LNCaP clone FGC (cell line): ENCODE measurements around the gene CLDN16.
A peak's percentile ranks its signal among the peaks of the same experiment; 100 is the strongest.

Experiments used
- DNase-seq: peaks from one replicate; pipeline ENCODE4 v3.0.0-alpha.2; 2011; ENCODE audit warnings: low read depth
- H3K4me3 ChIP-seq: 2 replicates; pipeline ENCODE4 v1.5.1; 2011; ENCODE audit warnings: mild to moderate bottlenecking, low read depth, low read length, control low read depth
- TF ChIP-seq, protein P1 (sequence below): IDR thresholded peaks from 2 replicates; pipeline ENCODE4 v1.5.1; 2012; ENCODE audit warnings: mild to moderate bottlenecking; ENCODE audit not compliant: control insufficient read depth, insufficient read depth; ENCODE audit errors: extremely low read depth

CLDN16 gene

DNA sequence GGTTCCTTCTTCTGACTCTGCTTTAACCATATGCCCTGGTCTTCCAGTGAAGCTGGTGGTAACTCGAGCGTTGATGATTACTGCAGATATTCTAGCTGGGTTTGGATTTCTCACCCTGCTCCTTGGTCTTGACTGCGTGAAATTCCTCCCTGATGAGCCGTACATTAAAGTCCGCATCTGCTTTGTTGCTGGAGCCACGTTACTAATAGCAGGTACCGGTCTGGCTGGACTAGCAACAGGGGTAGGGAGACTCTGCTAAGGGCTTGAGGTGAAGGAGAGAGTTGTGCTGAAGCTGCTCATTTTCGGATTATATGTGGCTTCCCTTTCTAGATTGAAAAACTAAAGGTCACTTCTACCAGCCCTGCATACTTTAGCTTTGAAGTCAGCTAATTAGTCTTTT, 16.8 kb downstream of the CLDN16 start:
- H3K4me3 ChIP-seq: no peak overlapping the region
- TF ChIP-seq, protein P1, sequence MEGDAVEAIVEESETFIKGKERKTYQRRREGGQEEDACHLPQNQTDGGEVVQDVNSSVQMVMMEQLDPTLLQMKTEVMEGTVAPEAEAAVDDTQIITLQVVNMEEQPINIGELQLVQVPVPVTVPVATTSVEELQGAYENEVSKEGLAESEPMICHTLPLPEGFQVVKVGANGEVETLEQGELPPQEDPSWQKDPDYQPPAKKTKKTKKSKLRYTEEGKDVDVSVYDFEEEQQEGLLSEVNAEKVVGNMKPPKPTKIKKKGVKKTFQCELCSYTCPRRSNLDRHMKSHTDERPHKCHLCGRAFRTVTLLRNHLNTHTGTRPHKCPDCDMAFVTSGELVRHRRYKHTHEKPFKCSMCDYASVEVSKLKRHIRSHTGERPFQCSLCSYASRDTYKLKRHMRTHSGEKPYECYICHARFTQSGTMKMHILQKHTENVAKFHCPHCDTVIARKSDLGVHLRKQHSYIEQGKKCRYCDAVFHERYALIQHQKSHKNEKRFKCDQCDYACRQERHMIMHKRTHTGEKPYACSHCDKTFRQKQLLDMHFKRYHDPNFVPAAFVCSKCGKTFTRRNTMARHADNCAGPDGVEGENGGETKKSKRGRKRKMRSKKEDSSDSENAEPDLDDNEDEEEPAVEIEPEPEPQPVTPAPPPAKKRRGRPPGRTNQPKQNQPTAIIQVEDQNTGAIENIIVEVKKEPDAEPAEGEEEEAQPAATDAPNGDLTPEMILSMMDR: no peak
- DNase-seq: no peak

DNA sequence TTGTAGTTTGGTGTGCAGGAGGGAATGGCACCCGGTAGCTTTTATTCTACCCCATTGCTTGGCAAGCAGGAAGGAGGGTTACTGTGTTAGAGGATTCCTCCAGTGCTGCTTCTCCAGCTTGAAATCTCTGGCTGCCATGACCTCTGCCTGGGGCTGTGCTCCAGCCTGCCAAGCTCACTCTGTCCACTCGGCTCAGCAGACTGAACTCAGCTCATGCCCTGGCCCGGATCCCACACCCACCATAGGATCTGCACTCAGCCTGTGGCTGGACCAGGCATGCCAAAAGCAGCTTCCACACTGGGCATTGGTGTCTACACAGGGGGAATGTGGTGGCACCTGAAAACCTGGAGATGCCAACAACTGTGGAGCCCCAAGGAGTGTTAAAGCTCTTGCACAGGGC, 26.3 kb downstream of the CLDN16 start:
- TF ChIP-seq, protein P1: no peak
- H3K4me3 ChIP-seq: no peak overlapping the region
- DNase-seq: no peak

DNA sequence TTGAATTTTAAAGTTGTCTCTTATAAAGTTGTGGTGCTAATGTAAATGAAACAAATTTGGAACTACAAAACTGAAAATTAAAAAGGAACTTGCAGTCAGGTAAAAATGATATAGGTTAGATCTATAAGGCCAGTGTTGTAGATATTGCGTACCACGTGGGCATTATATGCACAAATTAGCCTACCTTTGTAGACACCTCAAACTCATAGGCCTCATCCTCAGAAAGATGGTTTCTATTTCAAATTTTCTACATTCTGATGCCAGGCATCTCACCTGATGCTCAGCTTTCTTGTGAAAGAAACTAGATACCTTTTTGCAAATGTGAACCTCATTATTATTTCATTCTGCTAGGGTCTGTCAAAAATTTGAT, 36.1 kb downstream of the CLDN16 start:
- H3K4me3 ChIP-seq: no peak overlapping the region
- TF ChIP-seq, protein P1: no peak
- no peak for DNase-seq

DNA sequence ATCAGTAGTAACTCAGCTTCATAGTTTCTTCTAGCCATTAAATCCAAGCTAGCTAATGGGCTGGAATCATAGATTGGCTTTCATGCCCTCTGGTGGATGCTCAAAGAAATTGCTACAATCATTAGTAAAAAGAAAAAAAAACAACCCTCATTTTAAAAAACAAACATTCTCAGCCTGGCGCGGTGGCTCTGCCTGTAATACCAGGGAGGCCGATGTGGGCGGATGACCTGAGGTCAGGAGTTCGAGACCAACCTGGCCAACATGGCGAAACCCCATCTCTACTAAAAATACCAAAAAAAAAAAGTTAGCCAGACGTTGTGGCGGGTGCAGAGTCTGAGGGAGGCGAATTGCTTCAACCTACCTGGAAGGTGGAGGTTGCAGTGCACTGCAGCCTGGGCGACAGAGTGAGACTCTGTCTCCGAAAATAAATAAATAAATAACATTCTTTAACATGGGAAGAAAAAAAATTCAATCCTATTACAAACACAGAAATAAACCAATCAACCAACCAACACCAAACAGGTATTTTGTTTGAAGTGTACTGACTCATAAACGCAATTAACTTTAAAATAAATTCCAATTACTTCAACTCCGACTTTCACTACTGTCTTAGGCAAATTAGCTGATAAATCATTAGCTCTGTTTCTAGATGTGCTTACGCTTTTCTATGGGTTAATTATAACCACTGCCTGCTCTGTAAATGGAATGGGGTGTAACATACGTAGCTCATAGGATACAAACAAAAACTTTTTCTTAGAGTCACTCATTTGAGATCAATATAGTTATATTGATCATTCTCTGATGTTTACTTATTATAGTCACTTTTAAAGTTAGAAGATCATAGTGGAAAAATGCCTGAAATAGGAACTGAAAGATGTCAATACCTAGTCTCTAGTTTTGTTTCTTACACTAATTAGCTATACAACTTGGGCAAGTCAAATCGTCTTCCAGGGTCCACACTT, 36.8 kb downstream of the CLDN16 start:
- TF ChIP-seq, protein P1: peak; percentile 59
- peak; percentile 77 for DNase-seq
- no peak overlapping the region for H3K4me3 ChIP-seq

DNA sequence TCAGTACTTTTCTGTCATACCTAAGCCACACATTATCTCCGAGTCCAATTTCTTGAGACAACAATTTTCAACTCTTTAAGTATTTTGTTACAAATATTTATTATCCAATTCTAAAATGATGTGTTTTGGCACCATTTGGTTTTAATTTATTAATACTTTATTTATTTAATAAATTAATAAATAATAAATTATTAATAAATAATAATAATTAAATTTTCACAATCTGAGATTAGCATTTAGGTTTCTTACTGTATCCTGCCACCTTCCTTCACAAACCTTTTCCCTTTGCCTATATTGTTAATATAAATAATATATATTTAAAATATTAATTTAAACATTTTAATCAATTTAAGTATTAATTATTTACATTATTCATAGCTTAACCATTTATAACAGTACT, 37.9 kb downstream of the CLDN16 start:
- no peak overlapping the region for H3K4me3 ChIP-seq
- no peak for DNase-seq
- TF ChIP-seq, protein P1: no peak

DNA sequence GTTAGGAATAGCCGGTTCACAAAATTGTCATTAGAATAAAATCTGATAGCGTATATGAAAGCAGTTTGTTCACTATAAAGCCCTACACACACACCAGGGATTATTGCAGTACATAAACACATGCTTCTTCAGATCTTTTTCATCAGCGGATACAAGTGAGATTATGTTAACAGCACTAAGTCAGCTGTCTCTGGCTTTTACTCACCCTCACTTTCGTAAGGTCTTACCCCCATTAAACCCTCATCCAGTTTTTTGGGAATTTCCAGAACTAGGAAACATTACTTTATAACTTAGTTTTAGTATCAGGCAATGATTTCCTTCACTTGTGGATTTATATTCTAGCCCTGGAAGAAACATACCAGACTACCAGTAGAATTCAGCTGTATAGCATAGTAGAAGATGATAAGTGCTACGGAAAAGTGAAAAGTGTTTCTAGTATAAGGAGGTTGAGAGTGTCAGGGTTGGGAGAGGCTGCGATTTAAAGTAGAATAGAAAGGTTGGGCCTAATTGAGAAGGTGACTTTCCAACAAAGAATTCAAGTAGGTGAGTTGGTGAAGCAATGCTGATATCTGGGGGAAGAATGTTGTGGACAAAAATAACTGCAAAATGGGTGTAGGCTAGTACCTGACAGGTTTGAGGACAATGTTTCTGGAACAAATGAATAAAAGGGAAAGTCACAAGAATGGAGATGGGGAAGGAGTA, 39.0 kb downstream of the CLDN16 start:
- TF ChIP-seq, protein P1: no peak
- H3K4me3 ChIP-seq: no peak overlapping the region
- no peak for DNase-seq
